Measurements from ENCODE around the gene LILRA2. TPM values are rescaled to one million over a fixed set of nuclear protein-coding genes. Genes with fewer than 3 reads are reported as not detected.
"Not testable (repeated sequence)": the region's sequence is repeated elsewhere in the genome, so short reads cannot be mapped to it uniquely, and the experiment has no call there.

LILRA2 gene
- total RNA-seq, 1 experiment from 2014 or later, result not detected

DNA sequence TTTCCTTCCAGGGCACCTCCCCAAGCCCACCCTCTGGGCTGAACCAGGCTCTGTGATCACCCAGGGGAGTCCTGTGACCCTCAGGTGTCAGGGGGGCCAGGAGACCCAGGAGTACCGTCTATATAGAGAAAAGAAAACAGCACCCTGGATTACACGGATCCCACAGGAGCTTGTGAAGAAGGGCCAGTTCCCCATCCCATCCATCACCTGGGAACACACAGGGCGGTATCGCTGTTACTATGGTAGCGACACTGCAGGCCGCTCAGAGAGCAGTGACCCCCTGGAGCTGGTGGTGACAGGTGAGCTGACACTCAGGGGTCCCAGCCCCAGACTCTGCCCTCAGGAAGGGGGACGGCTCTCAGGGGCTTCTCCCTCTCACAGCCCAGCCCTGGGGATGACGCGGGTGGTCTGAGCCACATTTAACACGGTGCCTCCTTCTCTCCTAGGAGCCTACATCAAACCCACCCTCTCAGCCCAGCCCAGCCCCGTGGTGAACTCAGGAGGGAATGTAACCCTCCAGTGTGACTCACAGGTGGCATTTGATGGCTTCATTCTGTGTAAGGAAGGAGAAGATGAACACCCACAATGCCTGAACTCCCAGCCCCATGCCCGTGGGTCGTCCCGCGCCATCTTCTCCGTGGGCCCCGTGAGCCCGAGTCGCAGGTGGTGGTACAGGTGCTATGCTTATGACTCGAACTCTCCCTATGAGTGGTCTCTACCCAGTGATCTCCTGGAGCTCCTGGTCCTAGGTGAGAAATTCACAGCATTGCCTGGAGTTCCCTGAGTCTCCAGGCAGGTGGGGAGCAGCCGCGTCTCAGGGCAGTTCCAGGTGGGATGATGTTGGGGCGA is 58.1 kb downstream of the LILRA2 start:
- in situ Hi-C loops (cut with HindIII; ENCODE audit: low sequenced_read_pairs); DNase-seq (ENCODE audit: low spot score): not testable (repeated sequence)

DNA sequence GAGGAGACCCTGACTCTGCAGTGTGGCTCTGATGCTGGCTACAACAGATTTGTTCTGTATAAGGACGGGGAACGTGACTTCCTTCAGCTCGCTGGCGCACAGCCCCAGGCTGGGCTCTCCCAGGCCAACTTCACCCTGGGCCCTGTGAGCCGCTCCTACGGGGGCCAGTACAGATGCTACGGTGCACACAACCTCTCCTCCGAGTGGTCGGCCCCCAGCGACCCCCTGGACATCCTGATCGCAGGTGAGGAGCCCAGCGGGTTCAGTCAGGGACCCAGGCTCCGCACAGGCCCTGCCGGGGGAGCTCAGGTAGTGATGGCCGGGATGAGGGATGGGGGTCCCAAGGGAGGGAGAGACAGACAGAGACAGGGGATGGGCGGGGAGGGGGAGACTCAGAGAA is 58.9 kb downstream of the LILRA2 start:
- in situ Hi-C loops (cut with HindIII; ENCODE audit: low sequenced_read_pairs); DNase-seq (ENCODE audit: low spot score): not testable (repeated sequence)

DNA sequence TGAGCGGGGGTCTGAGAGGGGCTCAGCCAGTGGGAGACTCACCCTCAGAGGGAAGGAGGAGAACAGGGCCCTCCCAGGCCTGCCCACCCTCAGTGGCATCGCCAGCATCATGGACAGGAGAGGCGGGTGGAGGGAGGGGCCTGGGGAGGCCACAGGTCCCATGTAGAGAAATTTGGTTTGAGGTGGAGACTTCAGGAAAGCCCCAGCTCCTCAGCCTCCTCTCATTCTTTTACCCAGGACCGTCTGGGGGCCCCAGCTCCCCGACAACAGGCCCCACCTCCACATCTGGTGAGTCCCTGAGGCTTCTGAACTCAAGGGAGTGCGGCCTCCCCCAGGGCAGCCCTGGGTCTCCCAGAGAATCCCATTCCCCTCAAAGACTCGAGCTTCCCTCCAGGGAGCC is 59.8 kb downstream of the LILRA2 start:
- in situ Hi-C loops (cut with HindIII; ENCODE audit: low sequenced_read_pairs), result no loop called here
- DNase-seq (ENCODE audit: low spot score), result no peak

DNA sequence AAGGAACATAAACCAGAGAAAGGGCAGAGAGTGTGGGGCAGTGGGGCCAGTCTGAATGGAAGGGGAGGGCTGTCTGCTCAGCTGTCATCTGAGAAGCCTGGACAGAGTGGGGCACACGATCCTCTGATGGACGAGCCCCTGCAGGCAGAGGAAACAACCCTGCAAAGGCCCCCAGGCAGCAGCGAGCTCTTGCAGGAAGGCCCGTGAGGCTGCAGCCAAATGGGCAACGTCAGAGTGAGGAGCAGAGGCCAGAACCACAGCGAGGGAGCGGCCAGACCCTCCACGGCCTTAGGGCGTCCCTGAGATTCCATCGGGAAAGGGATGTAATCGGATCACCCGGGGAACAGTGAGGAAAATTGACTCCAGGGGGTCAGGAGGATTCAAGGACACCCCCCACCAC is 62.5 kb downstream of the LILRA2 start:
- in situ Hi-C loops (cut with HindIII; ENCODE audit: low sequenced_read_pairs); DNase-seq (ENCODE audit: low spot score): not testable (repeated sequence)

DNA sequence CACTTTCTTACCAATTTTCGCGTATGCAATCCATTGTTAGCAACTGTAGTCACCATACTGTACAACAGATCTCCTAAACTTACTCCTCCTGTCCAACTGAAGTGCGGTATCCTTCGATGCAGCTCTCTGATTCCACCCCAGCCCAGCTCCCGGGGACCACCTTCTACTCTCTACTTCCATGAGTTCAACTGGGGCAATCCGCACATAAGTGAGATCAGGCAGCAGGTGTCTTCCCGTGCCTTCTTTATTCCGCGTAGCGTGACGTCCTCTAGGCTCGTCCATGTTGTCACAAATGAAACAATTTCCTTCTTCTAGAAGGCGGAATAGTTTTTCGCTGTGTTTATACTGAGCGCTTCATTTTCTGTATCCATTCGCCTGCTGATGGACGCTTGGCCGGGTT is 65.1 kb downstream of the LILRA2 start:
- in situ Hi-C loops (cut with HindIII; ENCODE audit: low sequenced_read_pairs), result no loop called here
- no peak for DNase-seq (ENCODE audit: low spot score)

Other genes with a start within 250 kb of the LILRA2 start
- not detected in 2 replicates for gene LILRA4, start 234.6 kb upstream of the LILRA2 start, total RNA-seq (2014; rRNA removed; shearing (Covaris generic))
- gene LAIR1, start 208.9 kb upstream of the LILRA2 start, total RNA-seq (2014; rRNA removed; shearing (Covaris generic)), result 0.37 TPM in 1 of 2 replicates, not detected in the other
- 0.10 and 0.12 TPM in 2 replicates for gene TTYH1, start 158.3 kb upstream of the LILRA2 start, total RNA-seq (2014; rRNA removed; shearing (Covaris generic))
- gene LENG8, start 124.6 kb upstream of the LILRA2 start, total RNA-seq (2014; rRNA removed; shearing (Covaris generic)), result 5.3 and 12.4 TPM in 2 replicates
- 20.6 and 20.7 TPM in 2 replicates for gene LENG9, start 110.0 kb upstream of the LILRA2 start, total RNA-seq (2014; rRNA removed; shearing (Covaris generic))
- 85.4 and 87.3 TPM in 2 replicates for gene CDC42EP5, start 100.5 kb upstream of the LILRA2 start, total RNA-seq (2014; rRNA removed; shearing (Covaris generic))
- gene LAIR2, start 71.0 kb upstream of the LILRA2 start, total RNA-seq (2014; rRNA removed; shearing (Covaris generic)), result not detected in 2 replicates
- gene LILRA1, start 19.8 kb downstream of the LILRA2 start, total RNA-seq (2014; rRNA removed; shearing (Covaris generic)), result not detected in 2 replicates
- not detected in 2 replicates for gene LILRB1, start 56.7 kb downstream of the LILRA2 start, total RNA-seq (2014; rRNA removed; shearing (Covaris generic))
- not detected in 2 replicates for gene LILRB4, start 89.2 kb downstream of the LILRA2 start, total RNA-seq (2014; rRNA removed; shearing (Covaris generic))
- not detected in 2 replicates for gene KIR3DL3, start 150.7 kb downstream of the LILRA2 start, total RNA-seq (2014; rRNA removed; shearing (Covaris generic))
- gene KIR2DL3, start 164.7 kb downstream of the LILRA2 start, total RNA-seq (2014; rRNA removed; shearing (Covaris generic)), result not detected in 2 replicates
- not detected in 2 replicates for gene KIR2DL1, start 196.0 kb downstream of the LILRA2 start, total RNA-seq (2014; rRNA removed; shearing (Covaris generic))
- gene KIR2DL4, start 229.8 kb downstream of the LILRA2 start, total RNA-seq (2014; rRNA removed; shearing (Covaris generic)), result not detected in 2 replicates
- gene KIR3DL1, start 242.7 kb downstream of the LILRA2 start, total RNA-seq (2014; rRNA removed; shearing (Covaris generic)), result not detected in 2 replicates

Data from G401 (cell line).